Duodenal mucosa (tissue), 2 donors: ENCODE data around the gene SIRT5.
A peak's percentile ranks its signal among the peaks of the same experiment; 100 is the strongest.

Source experiments
- H3K27ac ChIP-seq: one replicate; pipeline ENCODE4 v1.7.0; 2013; ENCODE audit warnings: low read depth, low read length
- H3K27me3 ChIP-seq, 2 donors: one replicate each; pipeline ENCODE4 v1.7.0; 2013; ENCODE audit warnings: low read length in 2 of 2, control low read depth in 1 of 2; ENCODE audit not compliant: insufficient read depth in 2 of 2, control insufficient read depth in 1 of 2
- H3K36me3 ChIP-seq, 2 donors: one replicate each; pipeline ENCODE4 v1.7.0; 2013; ENCODE audit warnings: low read length in 2 of 2, control low read depth in 1 of 2; ENCODE audit not compliant: insufficient read depth in 2 of 2, control insufficient read depth in 1 of 2
- H3K4me1 ChIP-seq, 2 donors: one replicate each; pipeline ENCODE4 v1.7.0; 2013; ENCODE audit warnings: low read length in 2 of 2, control low read depth in 1 of 2; ENCODE audit not compliant: insufficient read depth in 2 of 2, control insufficient read depth in 1 of 2
- H3K4me3 ChIP-seq, 2 donors: one replicate each; pipeline ENCODE4 v1.7.0; 2013; ENCODE audit warnings: low read length in 2 of 2, low read depth in 1 of 2
- H3K9ac ChIP-seq, 2 donors: one replicate each; pipeline ENCODE4 v1.7.0; 2013; ENCODE audit warnings: low read length in 2 of 2, low read depth in 1 of 2
- H3K9me3 ChIP-seq, 2 donors: one replicate each; pipeline ENCODE4 v1.7.0; 2013; ENCODE audit warnings: low read length in 2 of 2, control low read depth in 1 of 2; ENCODE audit not compliant: control insufficient read depth in 1 of 2

Gene SIRT5

DNA sequence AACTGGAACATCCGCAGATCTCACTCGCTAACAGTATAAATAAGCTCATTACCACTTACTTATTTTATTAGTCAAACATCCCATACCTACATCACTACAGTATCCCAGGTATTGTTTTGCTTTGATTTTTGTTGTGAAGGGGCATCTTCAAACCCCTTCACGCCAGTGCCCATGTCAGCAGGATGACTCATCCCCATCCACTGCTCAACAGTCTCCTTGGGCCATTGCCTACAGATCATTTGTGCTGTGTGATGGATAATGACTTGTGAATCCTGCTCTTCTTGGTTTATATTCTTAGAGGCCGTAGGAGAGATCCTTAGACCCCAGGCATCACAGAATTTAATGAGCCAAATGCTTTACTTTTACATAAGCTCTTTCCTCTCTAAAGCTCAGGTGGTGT lies 8.5 kb upstream of the SIRT5 start:
- Histone ChIP-seq H3K4me3 (no peak overlapping the region), H3K27ac (no peak overlapping the region)

GRCh38 chr6:13566500-13566899 lies 7.9 kb upstream of the SIRT5 start:
- Histone ChIP-seq H3K9ac (no peak overlapping the region), H3K9me3 (no peaks in the 10 kb centered on the region), H3K4me3 (no peak overlapping the region), H3K27ac (no peak overlapping the region), H3K36me3 (no peaks in the 10 kb centered on the region), H3K4me1 (no peaks in the 10 kb centered on the region), H3K27me3 (no peaks in the 10 kb centered on the region)

More for the DNA sequence above, 8.5 kb upstream of the SIRT5 start:
- Histone ChIP-seq H3K27me3 (no peaks in the 10 kb centered on the region), H3K9me3 (no peaks in the 10 kb centered on the region), H3K9ac (no peak overlapping the region), H3K4me1 (no peaks in the 10 kb centered on the region), H3K36me3 (no peaks in the 10 kb centered on the region)

DNA sequence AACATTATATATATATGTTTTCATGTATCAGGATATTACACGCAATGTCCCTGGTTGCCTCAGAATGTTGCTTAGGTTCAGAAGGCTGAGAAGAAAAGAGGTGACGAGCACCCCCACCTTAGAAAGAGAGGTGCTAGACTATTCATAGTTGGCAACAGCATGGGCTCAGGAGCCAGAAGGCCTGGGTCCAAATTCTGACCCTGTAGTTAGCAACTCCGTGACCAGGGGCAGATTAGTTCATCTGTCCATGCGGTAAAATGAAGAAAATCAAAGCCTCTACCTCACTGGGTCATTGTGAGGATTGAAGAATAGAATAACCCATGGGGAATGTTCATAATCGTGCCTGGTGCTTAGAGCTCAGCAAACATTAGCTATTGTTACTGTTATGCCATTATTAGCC lies 5.4 kb upstream of the SIRT5 start:
- no peaks in the 10 kb centered on the region for H3K27me3 ChIP-seq
- H3K27ac ChIP-seq = no peak overlapping the region
- peaks cover 7 to 9% of the 10 kb centered on the region in 2 donors for H3K4me1 ChIP-seq
- H3K9me3 ChIP-seq = no peaks in the 10 kb centered on the region
- no peaks in the 10 kb centered on the region for H3K36me3 ChIP-seq
- no peak overlapping the region for H3K9ac ChIP-seq
- H3K4me3 ChIP-seq = no peak overlapping the region

DNA sequence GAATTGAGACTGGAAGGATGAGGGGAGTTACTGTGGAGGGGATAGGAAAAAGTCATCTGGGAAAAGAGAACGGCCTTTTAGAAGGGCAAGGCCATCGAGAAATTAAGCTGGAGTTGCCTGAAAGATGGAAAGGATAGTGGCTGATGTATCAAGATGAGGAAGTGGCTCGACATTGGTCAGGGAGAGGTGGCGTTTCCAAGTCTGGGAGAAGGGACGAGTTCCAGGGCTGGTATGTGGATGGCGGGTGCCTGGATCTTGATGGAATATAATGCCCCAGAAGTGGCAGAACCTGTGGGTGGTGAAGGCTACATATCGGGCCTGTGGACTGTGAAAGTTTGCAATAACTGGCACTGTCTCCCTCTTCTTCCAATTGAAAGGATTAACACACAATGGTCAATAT lies 2.2 kb upstream of the SIRT5 start:
- H3K4me1 ChIP-seq = peaks cover 7 to 9% of the 10 kb centered on the region in 2 donors
- no peaks in the 10 kb centered on the region for H3K9me3 ChIP-seq
- no peaks in the 10 kb centered on the region for H3K27me3 ChIP-seq
- H3K36me3 ChIP-seq = no peaks in the 10 kb centered on the region
- no peak overlapping the region for H3K27ac ChIP-seq
- no peak overlapping the region for H3K4me3 ChIP-seq
- H3K9ac ChIP-seq = no peak overlapping the region

GRCh38 chr6:13572951-13573654 lies 1.3 kb upstream of the SIRT5 start:
- Histone ChIP-seq H3K36me3 (no peaks in the 10 kb centered on the region), H3K4me3 (peak overlapping the region; percentile 87), H3K27ac (no peak overlapping the region), H3K9me3 (peaks cover 2 to 5% of the 10 kb centered on the region in 2 donors), H3K27me3 (no peaks in the 10 kb centered on the region), H3K4me1 (peaks cover 7 to 9% of the 10 kb centered on the region in 2 donors), H3K9ac (peak overlapping the region; percentile 77 to 95)

GRCh38 chr6:13573669-13574110 lies 711 bp upstream of the SIRT5 start:
- Histone ChIP-seq H3K27me3 (no peaks in the 10 kb centered on the region), H3K36me3 (no peaks in the 10 kb centered on the region), H3K27ac (no peak overlapping the region), H3K9ac (peak overlapping the region; percentile 77 to 95), H3K4me1 (peaks cover 7 to 9% of the 10 kb centered on the region in 2 donors), H3K4me3 (peak overlapping the region; percentile 87), H3K9me3 (peaks cover 2 to 5% of the 10 kb centered on the region in 2 donors)

DNA sequence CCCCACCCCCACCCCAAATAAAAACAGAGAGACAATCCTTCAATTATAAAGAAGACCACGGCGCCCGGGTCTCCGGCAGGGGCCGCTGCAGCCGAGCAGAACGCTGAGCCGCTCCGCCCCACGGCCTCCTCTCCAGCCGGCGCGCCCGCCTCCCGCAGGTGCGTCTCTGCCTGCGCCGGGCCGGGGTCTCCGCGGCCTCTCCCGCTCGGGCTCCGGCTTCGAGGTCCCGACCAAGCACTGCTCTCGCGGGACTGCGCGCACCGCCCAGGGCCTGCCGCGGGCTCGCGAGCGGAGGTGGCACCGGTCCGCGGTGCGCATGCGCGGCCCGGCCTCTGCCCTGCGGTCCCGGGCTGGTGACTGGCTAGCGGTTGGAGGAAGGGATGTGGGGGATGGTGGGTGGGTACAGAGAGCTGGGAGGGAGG lies 241 bp upstream of the SIRT5 start:
- H3K27me3 ChIP-seq = no peaks in the 10 kb centered on the region
- H3K27ac ChIP-seq = peak overlapping the region; percentile 97
- H3K4me1 ChIP-seq = peaks cover 7 to 9% of the 10 kb centered on the region in 2 donors
- peaks cover 2 to 5% of the 10 kb centered on the region in 2 donors for H3K9me3 ChIP-seq
- H3K4me3 ChIP-seq = peak overlapping the region; percentile 87
- H3K36me3 ChIP-seq = no peaks in the 10 kb centered on the region
- H3K9ac ChIP-seq = peak overlapping the region; percentile 77 to 95

GRCh38 chr6:13575377-13575775 lies 975 bp downstream of the SIRT5 start:
- Histone ChIP-seq H3K4me3 (peak overlapping the region; percentile 87), H3K27me3 (no peaks in the 10 kb centered on the region), H3K4me1 (peaks cover 7 to 9% of the 10 kb centered on the region in 2 donors), H3K27ac (no peak overlapping the region), H3K9ac (peak overlapping the region; percentile 95), H3K36me3 (no peaks in the 10 kb centered on the region), H3K9me3 (peaks cover 2 to 5% of the 10 kb centered on the region in 2 donors)

GRCh38 chr6:13576017-13576416 lies 1.6 kb downstream of the SIRT5 start:
- Histone ChIP-seq H3K9me3 (peaks cover 2 to 5% of the 10 kb centered on the region in 2 donors), H3K36me3 (no peaks in the 10 kb centered on the region), H3K27ac (no peak overlapping the region), H3K4me3 (no peak overlapping the region), H3K9ac (no peak overlapping the region), H3K4me1 (peaks cover 7 to 9% of the 10 kb centered on the region in 2 donors), H3K27me3 (no peaks in the 10 kb centered on the region)

GRCh38 chr6:13577926-13578325 lies 3.5 kb downstream of the SIRT5 start:
- no peak overlapping the region for H3K9ac ChIP-seq
- H3K4me1 ChIP-seq = peaks cover 7 to 9% of the 10 kb centered on the region in 2 donors
- H3K9me3 ChIP-seq = peaks cover 2 to 5% of the 10 kb centered on the region in 2 donors
- no peak overlapping the region for H3K27ac ChIP-seq
- no peaks in the 10 kb centered on the region for H3K36me3 ChIP-seq
- H3K27me3 ChIP-seq = no peaks in the 10 kb centered on the region
- H3K4me3 ChIP-seq = no peak overlapping the region
